Activated CD8-positive, alpha-beta memory T cell treated with anti-CD3 and anti-CD28 coated beads for 36 hours (primary cell): ENCODE measurements around the gene PRR5. TPM values are rescaled to one million over a fixed set of nuclear protein-coding genes. Genes with fewer than 3 reads are reported as not detected.

ENCODE experiments used
- CTCF ChIA-PET: fragments of 350-600 bp; sonication (Branson Sonifier 250); formaldehyde crosslinking; loops from one replicate; lab custom pipeline; 2021; ENCODE audit warnings: antibody characterized with exemption; lab: Charles Lee
- POLR2A ChIA-PET: fragments of 350-600 bp; sonication (Branson Sonifier 250); formaldehyde crosslinking; loops from one replicate; lab custom pipeline; 2021; ENCODE audit warnings: antibody characterized with exemption; lab: Charles Lee
- total RNA-seq, 2 experiments: library from RNA; stranded (reverse); gene quantifications; one replicate each; pipeline ENCODE4 v1.2.3, GENCODE V29; 2021

Gene PRR5
- total RNA-seq, 2 experiments from 2014 or later, result 22.5 to 25.4 TPM

DNA sequence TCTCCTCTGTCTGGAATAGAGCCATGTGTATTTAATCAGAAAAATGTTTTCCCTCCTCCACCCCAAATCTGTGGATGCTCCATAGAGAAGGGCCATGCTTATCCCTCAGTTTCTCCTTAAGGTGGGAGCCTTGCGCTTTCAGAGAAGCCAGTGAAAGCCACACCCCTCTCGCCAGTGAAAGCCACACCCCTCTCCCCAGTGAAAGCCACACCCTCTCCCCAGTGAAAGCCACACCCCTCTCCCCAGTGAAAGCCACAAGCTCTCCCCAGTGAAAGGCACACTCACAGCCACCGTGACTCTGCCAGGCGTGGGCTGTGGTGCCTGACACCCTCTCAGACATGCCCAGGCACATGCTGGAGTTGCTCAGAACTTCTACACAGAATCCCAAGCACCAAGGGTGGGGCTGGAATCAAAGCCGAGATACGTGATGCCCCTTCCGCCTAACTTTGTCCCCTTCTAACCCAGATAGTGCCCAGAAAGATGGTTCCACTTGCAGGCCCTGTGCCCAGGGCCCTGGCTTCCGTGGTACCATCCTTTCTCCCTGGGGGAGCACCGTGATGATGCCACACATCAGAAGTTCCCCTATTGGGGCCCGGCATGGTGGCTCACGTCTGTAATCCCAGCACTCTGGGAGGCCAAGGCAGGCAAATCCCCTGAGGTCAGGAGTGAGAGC is 16.5 kb upstream of the PRR5 start:
- ChIA-PET POLR2A (interaction anchor here (0.6 to 1.6 kb wide), 2 partner anchors 13 to 696 kb away, joined by 4 to 6 read pairs; no protein-coding TSS in a partner anchor), CTCF (interaction anchor here (0.6 to 4.3 kb wide), 15 partner anchors 9 to 94 kb away, joined by 3 to 34 read pairs (median 4); no protein-coding TSS in a partner anchor)

DNA sequence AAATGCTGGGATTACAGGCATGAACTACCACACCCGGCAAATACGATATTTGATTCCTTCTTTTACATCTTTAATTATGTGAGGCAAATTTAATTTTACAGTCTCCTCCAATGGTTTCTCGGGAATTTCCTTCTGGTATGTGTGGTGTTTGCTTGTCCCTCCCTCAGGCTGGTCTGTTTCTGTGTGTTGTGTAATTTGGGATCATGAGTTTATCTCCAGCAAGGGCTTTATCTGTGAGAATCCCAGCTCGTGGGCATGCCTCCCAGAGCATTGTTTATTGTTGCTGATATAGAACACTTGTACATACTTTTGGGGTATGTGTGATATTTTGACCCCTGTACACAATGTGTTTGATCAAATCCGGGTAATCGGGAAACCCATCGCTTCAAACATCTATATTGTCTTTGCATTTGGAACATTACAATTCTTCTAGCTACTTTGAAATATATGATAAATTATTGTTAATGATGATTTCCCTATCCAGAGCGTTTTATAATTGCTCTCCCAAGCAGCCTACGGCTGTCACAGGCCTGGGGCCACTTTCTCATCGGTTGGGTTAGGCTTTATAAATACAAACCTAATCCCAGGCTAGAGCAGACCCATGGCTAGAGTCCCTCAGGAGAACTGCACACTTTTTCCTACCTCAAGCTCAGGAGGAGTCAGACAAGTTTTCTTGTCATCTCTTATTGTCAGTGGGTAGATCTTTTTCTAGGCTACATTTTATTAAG is 15.0 kb upstream of the PRR5 start:
- ChIA-PET CTCF (interaction anchor here (1.7 kb wide), 1 partner anchor 10 kb away, joined by 5 read pairs; no protein-coding TSS in a partner anchor), POLR2A (interaction anchor here (0.5 kb wide), 1 partner anchor 22 kb away, joined by 3 read pairs; no protein-coding TSS in a partner anchor)

DNA sequence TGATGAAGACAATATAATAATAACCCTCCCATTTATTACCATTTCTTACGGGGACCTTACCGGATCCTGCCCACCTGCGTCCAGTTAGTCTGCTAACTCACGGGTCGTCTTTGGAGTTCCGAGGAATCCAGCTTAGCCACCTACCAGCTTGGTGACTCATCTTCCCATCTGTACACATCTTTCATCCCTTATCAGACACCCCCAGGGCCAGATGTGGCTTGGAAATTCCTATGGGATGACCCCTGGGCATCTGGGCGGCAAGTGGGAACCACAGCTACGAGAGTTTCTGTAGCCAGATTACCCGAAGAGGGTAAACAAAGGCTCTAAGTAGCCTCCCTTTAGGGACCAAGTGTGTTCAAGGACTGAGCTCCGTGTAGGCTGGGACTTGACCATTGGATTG is 12.8 kb upstream of the PRR5 start:
- CTCF ChIA-PET, result interaction anchor here (0.6 to 1.6 kb wide), 3 partner anchors 8 to 90 kb away, joined by 3 to 4 read pairs (median 3); no protein-coding TSS in a partner anchor
- POLR2A ChIA-PET, result no interaction called here

DNA sequence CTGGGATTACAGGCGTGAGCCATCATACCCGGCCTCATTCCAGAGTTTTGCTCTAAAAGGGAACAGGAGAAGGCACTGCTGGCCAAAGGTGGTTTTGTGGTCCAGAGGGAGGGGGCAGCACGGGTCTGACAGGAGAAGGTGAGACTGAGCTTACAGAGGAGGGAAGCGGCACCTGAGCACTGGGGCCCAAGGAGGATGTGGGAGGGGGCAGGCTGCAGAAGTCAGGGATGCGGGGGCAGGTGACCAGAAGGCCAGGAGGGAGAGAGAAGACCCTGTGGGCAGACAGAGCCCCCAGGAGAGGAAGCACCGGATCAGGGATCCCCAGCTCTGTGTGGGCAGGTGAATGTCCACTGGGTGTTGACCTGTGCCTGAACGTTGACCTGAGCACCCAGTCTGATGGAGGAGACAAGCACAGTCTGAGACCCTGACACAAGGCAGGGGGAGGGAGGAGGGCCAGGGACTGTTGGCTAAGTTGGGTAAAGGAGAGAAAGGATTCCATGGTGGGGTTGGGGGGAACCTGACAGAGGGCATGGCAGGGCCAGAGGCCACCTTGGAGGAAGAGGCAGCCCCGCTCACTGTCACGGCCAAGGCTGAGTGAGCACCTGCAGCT is 12.0 kb upstream of the PRR5 start:
- POLR2A ChIA-PET, result no interaction called here
- CTCF ChIA-PET, result interaction anchor here (1.6 kb wide), 1 partner anchor 45 kb away, joined by 4 read pairs; no protein-coding TSS in a partner anchor

DNA sequence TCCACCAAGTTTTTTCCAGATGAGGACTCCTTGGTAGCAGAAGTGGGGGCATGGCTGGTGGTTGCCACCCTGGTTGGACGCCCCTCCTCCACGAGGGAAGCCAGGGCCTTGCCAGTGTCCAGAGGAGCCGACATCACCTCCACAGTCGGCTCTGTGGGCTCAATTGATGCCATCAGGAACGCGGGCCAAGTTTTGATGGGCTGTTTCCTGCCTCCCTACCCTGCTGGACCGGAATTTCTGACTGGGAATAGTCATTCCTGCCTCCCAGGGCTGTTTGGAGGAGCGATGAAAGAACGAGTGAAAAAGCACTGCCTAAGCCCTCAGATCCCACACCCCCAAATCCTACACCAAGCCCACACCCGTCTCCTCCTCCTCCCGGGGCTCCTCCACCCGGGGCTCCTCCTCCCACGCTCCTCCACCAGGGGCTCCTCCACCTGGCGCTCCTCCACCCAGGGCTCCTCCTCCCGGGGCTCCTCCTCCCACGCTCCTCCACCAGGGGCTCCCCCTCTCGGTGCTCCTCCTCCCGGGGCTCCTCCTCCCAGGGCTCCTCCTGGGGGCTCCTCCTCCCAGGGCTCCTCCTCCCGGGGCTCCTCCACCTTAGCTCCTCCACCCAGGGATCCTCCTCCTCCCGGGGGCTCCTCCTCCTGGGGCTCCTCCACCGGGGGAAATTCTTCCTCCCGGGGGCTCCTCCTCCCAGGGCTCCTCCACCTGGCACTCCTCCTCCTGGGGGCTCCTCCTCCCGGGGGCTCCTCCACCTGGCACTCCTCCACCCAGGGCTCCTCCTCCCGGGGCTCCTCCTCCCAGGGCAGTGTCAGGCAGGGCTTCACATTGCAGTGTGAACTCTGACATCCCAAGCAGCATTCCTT is 10.0 kb upstream of the PRR5 start:
- CTCF ChIA-PET, result interaction anchor here (0.6 kb wide), 1 partner anchor 27 kb away, joined by 3 read pairs; no protein-coding TSS in a partner anchor
- POLR2A ChIA-PET, result no interaction called here

DNA sequence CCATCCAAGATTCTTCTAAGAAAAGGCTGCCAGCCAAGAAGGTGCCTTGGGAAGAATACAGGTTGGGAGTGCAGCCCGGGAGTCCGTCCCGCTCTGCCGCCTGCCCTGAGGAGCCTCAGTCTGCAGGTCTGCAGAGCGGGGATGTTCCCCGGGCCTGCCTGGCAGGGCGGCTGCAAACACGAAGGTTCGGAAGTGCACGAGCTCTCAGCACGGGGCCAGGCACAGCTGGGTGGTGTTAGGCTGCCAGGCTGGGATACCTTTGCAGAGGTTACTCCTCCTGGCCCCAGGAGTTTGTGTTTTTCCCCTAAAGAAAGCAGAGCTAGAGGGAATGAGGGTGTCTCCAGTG is 9.4 kb upstream of the PRR5 start:
- CTCF ChIA-PET, result no interaction called here
- POLR2A ChIA-PET, result no interaction called here

DNA sequence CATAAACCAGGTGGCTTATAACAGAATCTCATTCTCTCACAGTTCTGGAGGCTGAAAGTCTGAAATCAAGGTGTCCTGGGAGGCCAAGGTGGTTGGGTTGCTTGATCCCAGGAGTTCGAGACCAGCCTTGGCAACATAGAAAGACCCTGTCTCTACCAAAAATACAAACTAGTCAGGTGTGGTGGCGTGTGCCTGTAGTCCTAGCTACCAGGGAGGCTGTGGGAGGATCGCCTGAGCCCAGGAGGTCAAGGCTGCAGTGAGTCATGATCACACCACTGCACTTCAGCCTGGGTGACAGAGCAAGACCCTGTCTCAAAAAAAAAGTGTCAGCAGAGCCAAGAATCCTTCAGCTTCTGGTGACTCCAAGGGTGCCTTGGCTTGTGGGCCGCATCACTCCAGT is 8.9 kb upstream of the PRR5 start:
- ChIA-PET CTCF (interaction anchor here (1.8 kb wide), 1 partner anchor 43 kb away, joined by 9 read pairs; no protein-coding TSS in a partner anchor), POLR2A (no interaction called here)

DNA sequence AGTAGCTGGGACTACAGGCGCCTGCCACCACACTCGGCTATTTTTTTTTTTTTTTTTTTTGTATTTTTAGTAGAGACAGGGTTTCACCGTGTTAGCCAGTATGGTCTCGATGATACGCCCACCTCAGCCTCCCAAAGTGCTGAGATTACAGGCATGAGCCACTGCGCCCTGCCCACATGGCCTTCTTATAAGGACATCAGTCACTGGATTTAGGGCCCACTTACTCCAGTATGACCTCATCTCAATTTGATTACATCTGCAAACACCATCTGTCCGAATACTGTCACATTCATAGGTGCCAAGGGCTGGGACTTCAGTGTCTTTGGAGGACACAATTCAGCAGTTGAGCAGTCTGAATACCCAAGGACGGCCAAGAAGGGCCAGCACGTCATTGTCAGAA is 8.2 kb upstream of the PRR5 start:
- POLR2A ChIA-PET, result no interaction called here
- CTCF ChIA-PET, result interaction anchor here (0.6 to 1.8 kb wide), 3 partner anchors 9 to 773 kb away, joined by 3 to 9 read pairs (median 4); no protein-coding TSS in a partner anchor

DNA sequence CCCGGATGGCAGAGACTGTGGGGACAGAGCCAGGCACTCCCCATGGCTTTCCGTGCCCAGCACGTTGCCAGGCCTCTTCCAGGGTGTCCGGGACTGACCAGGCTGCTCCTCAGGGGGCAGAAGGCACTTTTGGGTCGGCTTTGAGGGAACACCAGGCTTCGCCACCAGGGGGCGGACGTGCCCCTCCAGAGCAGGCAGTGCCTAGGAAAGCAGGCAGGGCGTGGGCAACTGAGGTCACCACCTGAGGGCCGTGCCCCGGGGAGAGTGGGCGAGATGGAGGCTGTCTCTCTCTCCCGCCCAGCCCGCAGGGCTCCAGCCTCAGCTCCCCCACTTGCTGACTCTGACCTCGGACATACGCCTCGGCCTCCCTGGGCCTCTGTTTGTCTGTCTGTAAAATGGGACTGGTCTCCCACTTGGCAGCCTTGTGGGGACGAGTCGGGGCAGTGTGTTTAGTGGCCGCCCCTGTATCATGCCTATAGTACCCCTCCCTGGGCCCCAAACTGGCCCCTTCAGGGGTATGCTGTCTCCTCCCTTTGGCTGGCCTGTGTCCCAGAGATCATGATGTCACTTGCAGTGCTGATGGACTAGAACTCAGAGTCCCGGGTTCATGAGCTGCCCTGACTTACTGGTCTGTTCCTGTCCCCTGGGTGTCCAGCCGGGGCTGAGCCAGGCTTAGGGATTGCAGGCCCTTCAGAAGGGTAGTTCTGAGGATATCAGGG is 4.4 kb upstream of the PRR5 start:
- CTCF ChIA-PET, result interaction anchor here (0.6 to 4.6 kb wide), 13 partner anchors 7 to 73 kb away, joined by 3 to 30 read pairs (median 4); no protein-coding TSS in a partner anchor
- POLR2A ChIA-PET, result no interaction called here

DNA sequence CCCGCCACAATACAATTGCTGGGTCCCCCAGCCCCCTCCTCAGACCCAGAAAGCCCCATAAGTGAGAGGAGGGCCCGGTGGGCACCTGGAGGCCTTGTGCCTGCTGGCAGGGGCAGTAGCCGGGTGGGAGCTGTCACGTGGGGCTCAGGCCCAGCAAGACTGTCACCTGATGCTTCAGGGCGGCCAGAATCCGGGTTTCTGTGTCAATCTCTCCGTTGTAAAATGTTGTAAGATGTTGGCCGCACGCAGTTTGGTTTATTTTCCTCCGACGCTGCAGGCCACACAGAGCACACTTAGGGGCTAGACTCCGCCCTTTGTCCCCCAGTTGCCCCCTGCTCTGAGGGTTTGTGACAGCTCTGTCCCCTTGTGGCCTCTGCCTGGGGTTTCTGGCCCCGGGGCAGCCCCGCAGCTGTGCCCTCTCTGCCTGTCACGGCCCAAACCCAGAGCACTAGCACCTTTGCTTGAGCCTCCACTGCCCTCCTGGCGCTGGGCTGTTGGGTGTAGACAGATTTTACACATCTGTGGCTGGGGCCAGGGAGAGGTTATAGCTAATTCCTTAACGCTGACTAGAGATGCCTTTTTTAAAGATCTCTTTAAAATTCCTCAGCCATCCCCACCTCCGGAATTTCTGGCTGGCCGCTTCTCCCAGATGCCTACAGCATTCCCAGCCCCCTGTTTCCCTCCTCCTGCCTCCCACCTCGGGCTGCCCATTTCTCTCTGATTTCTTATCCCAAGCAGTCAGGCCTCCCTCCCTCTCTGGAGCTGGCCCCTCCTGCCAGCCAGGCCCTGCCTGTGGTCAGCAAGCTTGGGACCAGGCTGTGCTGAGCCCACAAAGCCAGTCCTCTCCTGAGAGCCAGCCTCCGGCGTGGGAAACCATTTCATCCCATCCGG is 3.2 kb upstream of the PRR5 start:
- ChIA-PET POLR2A (interaction anchor here (1.2 kb wide), 1 partner anchor 14 kb away, joined by 4 read pairs; no protein-coding TSS in a partner anchor), CTCF (interaction anchor here (0.6 to 4.6 kb wide), 8 partner anchors 10 to 682 kb away, joined by 3 to 30 read pairs (median 4); no protein-coding TSS in a partner anchor)

DNA sequence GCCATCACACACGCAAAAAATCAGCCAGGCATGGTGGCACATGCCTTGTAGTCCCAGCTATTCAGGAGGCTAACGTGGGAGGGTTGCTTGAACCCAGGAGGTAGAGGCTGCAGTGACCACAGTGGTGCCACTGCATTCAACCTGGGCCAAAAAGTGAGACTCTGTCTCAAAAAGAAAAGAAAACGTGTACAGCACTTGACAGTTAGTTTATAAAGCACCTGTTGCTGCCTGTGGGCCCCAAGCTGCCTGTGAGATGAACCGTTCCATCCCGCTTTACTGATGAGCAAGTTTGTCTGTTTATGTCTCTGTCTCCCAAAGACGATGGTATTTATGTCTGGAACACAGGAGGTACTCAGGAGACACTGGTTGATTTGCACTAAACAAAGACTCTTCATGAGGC is 1.5 kb upstream of the PRR5 start:
- POLR2A ChIA-PET, result no interaction called here
- CTCF ChIA-PET, result interaction anchor here (1.9 kb wide), 1 partner anchor 35 kb away, joined by 5 read pairs; no protein-coding TSS in a partner anchor

DNA sequence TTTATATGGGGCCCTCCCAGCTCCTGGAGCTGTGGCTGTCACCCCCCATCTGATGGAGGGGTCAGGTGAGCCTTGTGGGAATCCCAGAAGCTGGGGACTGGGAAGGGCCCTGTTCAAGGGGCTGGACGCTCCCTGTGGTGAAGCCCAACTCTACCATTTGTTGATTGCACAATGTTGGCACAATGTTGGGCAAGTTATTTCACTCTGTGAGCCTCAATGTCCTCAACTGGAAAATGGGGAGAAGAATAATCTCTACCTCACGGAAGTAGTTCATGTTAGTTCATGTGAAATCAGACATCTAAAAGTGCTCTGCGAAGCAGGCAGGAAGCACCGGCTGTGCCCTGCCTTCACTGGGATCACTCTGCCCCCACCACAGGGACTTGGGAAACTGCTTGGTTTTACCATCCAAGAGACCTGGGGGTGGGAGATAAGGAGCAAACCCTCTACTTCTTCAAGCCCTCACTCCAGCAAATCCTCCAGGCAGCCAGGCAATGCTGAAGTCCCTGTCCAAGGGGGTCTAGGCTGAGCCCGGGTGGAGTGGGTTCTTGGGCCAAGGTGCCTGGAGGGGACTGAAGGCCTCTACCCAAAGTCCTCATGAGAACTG is 715 bp upstream of the PRR5 start:
- ChIA-PET CTCF (interaction anchor here (1.9 kb wide), 1 partner anchor 34 kb away, joined by 5 read pairs; no protein-coding TSS in a partner anchor), POLR2A (no interaction called here)

DNA sequence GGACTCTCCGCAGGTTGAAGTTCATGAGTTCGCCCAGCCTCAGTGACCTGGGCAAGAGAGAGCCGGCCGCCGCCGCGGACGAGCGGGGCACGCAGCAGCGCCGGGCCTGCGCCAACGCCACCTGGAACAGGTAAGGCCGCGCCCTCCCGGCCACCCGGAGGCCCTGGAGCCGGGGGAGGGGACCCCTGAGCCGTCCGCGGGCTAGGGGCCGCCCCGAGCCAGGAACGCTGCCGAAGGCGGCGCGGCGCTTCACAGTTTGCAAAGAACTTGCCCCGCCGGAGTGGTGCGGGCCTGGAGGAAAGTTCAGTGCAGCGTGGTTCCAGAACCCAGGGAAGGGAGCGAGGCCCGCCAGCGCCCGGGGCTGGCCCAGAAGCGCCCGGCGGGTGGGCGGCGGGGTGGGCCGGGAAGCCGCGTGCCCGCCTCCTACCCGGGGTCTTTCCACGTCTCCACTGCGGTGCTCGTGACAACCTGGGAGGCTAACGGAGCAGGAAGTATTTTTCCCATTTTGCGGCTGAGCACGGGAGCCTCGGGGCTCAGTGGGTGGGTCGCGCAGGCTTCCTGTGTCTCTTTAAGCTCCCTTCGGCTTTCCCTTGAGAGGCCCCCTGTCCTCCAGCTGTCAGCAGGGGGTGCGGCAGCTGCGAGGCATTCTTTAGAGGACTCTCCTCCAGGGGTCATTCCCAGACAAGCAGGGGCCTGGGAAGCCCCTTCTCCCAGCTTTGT is 635 bp downstream of the PRR5 start:
- POLR2A ChIA-PET, result no interaction called here
- CTCF ChIA-PET, result interaction anchor here (0.7 to 1.6 kb wide), 2 partner anchors 14 to 18 kb away, joined by 3 read pairs; no protein-coding TSS in a partner anchor

DNA sequence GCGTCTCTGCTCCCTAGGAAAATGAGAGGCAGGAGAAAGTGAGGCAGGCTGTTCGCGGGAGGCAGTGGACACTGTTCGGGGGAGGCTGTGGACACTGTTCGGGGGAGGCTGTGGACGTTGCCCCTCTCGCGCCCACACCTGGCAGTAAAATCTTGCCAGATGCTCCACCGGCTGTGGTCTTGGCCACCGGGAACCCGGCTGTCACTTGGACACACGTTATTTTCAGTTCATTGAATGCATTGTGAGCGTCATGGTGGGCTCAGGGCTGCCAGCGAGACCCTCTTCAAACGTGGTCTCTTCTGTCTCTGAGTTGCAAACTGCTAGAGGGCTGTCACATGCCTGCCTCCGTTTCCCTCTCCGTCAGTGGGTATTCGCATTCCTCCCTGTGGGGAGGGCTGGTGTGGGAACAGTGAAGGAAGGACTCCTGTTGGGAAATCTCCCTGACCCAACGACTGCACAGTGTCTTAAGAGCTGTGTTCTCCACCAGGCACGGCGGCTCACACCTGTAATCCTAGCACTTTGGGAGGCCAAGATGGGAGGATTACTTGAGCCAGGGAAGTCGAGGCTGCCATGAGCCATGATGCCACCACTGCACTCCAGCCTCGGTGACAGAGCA is 1.4 kb downstream of the PRR5 start:
- ChIA-PET CTCF (interaction anchor here (0.7 to 1.6 kb wide), 2 partner anchors 13 to 18 kb away, joined by 3 read pairs; no protein-coding TSS in a partner anchor), POLR2A (no interaction called here)
